ENCODE measurements around the gene MPND.

Gene MPND

DNA sequence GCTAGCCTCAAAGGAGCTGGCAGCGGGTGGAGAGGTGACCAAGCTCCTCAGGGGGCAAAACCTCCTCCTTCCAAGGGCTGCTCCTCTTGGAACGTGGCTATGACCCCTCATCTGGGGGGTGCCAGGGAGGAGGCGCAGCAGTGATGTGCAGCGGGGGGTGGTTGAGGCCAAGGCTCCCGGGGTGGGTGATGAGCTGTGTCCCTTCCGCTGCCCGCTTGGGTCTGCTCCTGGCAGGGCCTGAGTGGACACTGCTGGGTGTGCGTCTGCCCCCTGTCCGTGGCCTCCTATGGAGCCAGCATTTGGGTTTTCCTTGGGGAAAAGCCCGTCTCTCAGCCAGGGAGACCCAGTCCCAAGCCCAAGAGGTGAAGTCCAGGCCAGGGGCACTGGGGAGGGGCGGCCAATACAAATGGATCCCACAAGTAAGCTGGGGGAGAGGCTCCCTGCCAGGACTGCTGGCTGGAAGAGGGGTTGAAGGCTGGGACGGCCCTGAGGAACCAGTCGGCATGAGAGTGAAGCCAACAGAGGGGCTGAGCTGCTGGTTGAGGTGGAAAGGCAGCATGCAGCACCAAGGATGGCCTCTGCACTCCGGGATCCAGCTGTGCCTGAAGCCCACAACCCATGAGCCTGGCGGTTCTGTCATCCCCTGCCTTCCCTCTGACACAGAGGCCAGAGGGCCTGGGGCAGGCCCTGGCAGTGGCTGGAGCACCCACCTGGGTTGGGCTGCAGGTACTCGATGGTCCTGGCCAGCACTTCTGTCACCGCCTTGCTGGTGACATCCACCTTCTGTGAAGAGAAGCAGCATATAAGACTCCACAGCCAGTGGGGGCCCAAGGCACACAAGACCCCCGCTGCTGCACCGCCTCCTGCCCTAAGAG is 22.7 kb downstream of the MPND start:
- TF ChIP-seq, protein P1, sequence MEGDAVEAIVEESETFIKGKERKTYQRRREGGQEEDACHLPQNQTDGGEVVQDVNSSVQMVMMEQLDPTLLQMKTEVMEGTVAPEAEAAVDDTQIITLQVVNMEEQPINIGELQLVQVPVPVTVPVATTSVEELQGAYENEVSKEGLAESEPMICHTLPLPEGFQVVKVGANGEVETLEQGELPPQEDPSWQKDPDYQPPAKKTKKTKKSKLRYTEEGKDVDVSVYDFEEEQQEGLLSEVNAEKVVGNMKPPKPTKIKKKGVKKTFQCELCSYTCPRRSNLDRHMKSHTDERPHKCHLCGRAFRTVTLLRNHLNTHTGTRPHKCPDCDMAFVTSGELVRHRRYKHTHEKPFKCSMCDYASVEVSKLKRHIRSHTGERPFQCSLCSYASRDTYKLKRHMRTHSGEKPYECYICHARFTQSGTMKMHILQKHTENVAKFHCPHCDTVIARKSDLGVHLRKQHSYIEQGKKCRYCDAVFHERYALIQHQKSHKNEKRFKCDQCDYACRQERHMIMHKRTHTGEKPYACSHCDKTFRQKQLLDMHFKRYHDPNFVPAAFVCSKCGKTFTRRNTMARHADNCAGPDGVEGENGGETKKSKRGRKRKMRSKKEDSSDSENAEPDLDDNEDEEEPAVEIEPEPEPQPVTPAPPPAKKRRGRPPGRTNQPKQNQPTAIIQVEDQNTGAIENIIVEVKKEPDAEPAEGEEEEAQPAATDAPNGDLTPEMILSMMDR (conservative IDR thresholded peaks at IDR 0.05), result no peak
- H3K27ac ChIP-seq, result no peak overlapping the region

DNA sequence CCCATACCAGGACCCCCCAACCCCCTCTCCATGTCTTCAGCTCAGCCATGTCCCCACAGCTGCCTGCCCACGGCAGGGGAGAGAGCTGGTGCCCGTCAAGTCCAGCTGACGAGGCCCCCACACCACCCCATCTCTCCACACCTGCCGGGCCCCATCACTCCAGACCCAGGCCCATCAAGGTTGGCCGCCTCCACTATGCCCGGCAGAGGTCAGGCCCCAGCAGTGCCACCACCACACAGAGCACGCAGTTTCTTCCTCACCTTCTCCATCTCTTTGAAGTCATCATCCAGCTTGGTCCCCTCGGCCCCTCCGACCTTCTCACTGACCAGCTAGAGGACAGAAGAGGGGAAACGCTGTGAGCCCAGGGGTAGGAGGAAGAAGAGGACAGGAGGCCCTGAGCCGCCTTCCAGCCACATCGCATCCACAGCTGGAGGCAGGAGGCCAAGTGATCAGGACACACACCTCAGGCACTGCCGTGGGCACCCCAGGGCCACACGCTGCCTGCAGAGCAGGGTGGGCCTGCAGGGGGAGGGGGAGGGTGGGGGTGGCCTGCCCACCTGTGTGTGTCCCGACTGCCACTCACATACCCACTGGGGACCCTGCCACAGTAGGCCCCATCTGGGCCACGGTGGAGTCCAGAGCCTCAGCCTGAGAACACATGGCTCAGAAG is 23.4 kb downstream of the MPND start:
- TF ChIP-seq, protein P1 (conservative IDR thresholded peaks at IDR 0.05), result no peak
- H3K27ac ChIP-seq, result no peak overlapping the region

GRCh38 chr19:4367336-4367723 is 24.0 kb downstream of the MPND start:
- no peak overlapping the region for H3K27ac ChIP-seq
- TF ChIP-seq, protein P1 (conservative IDR thresholded peaks at IDR 0.05), result no peak

DNA sequence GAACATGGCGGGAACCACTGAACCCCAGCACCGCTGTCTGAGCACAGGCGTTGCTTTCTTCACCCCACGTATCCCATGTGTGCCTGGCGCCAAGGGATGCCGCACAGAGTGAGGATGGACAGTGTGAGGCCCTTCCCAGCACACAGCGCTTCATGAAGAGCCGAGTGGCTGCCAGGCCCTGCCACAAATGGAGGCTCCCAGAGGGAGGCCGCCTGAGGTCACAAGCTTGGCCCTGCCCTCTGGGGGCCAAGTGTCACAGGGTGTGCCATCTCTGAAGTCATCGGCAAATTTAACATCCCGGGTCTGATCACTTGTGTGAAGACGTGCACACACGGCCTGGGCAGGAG is 24.4 kb downstream of the MPND start:
- no peak overlapping the region for H3K27ac ChIP-seq
- TF ChIP-seq, protein P1 (conservative IDR thresholded peaks at IDR 0.05), result no peak

DNA sequence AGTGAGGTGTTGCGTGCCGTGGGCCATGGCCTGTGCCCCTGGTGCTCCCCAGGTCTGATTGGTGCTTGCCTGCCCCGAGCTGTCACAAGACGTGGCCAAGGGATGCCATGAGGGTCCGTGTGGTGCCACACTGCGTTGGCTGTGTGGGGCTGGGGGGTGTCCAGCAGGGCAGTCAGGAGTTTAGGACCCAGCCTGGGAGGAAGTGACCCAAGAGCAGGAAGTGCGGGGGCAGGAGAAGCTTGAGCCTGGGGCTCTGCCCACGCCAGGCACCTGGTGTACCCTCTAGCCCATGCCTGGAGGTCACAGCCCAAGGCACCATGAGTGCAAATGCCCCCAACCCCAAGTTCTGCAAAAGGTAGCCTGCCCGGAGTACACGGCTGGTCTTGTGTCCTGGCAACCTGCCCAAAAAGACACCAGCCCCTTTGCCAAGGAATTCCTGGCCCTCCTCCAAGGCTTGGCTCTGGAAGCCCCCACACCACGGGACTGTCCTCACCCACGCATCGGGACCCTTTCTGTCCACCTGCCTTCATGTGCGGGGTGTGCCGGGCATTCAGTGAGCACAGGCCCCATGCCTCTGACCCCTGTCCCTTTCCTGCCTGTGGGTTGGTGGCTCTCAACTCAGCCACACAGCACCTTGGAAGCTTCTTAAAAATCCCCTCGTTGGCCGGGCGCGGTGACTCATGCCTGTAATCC is 24.9 kb downstream of the MPND start:
- TF ChIP-seq, protein P1 (conservative IDR thresholded peaks at IDR 0.05), result no peak
- no peak overlapping the region for H3K27ac ChIP-seq

DNA sequence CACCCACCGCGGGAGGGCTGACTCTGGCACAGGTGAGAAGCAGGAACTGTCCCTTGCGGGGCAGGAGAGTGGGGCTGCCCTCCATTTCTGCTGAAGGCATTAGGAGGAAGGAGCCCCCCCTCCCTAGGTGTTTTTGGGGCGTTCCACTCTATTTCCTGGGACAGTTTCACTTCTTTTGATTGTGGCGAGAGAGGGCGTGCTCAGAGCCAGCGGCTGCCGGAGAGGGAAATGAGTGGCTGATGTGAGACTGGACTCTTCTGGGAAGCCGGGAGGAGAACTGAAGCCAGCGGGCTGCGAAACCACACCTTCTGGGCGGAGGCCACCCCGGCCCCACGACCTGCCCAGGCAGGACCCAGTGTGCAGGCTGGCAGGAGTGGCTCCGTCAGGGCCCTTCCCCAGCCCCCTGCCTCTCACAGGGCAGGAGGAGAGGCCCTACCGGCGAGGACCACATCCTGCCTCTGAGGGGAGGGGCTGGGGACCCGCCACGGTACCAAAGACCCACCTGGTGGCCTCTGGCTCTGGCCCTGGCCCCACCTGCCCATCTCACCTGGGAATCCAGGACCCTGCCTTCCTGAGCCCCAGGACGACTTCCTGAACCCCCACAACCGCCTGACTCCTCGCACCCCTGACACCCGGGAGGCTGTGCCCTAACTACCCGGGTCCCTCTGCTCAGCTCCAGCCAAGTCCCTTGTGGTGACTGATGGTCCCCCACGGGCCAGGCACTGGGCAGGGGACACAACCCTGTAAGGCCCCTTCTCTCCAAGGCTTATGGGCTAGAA is 25.9 kb downstream of the MPND start:
- no peak overlapping the region for H3K27ac ChIP-seq
- TF ChIP-seq, protein P1 (conservative IDR thresholded peaks at IDR 0.05), result no peak
